Measurements from ENCODE around the gene FOXF2.

FOXF2 gene

DNA sequence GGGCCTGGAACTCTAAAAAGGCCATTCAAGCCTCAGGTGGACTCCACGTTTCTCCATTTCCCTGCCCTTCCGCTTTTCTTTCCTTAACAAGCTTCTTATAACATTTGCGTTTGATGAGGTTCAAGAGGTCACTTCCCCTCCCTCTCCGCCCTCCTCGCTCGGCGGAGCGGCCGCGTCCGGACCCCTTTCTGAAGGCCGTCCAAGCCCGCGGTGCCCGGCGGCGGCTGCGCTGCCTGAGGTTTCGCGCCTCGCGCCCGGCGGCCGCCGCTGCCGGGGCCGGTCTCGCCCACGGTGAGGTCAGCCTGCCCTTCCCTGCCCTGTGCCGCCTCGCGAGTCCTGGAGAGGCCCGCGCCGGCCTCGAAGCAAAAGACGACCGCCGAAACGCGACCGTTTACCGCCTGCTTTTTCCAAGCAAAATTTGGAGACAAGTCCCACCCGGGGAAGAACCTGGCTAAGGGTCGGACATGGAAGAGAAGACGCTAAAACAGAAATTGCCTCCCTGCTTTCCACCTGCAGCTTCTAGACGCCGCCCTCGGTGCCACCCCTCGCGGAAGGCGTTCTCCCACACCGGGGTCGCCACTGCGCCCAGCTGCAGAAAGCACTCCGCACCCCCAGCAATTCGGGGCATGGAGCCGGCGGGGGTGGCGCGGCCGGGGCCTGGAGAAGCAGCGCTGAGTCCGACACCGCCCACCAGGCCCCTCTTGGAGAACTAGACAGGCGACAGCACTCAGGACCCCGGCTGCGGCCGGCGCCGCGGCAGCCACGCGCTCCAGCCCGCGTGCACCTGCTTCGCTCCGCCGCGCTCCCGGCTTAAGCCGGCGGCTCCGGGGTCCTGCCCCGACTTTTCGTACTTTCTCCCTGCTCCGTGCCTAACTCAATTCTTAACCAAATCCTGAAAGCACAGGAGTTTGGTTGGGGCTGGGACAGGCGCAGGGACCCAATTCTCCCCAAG is 11.0 kb upstream of the FOXF2 start:
- no peak for DNase-seq (ENCODE audit: low read depth in 2 of 2)

DNA sequence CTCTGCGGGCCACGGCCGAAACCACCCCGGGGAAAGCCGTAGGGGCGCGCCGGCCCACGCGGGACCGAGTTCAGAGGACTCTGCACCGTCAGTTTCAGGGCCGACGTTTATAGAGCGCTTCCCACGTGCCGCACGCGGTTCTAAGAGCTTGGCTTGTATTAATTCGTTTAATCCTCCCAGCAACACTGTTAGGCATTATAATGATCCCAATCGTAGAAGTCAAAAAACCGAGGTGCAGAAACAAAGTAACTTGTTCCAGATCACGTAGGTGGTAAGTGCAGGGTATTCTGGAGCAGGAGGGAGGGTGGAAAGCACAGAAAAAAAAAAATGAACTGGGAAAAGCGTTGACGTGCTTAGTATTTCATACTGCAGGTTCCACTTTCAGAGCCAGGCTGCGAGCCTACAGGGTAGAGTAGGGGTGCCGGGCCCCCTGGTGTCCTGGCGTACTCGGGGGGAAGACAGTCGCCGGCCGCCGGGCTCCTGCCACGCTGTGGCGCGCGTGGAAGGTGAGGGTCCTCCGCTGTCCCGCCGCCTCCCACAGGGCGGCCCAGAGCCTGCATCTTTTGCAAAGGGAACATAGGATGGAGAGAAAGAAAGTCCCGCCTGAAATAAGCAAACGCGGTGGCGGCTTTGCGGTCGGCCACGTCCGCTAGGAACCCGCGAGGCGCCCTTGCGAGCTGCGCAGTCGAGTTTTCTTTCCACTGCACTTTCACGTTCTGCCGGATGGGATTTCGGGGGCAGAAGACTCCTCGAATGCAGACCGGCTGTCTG is 10.2 kb upstream of the FOXF2 start:
- no peak for DNase-seq (ENCODE audit: low read depth in 2 of 2)

DNA sequence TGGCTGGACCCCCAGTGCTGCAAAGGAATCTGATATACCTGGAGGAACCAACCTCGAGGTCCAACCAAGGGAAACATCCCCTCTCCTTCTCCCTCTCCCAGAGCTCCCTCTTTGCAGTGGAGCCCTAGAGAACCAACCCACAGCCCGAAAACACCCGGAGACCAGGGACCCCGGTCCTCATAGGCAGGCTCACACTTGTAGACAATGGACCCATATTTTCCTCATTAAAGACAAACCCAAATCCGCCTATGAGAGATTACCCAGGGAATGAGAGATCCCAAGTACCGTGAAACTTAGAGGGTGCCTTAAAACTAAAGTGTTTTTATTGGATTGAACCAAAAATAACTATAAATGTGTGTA is 9.6 kb upstream of the FOXF2 start:
- no peak for DNase-seq (ENCODE audit: low read depth in 2 of 2)

DNA sequence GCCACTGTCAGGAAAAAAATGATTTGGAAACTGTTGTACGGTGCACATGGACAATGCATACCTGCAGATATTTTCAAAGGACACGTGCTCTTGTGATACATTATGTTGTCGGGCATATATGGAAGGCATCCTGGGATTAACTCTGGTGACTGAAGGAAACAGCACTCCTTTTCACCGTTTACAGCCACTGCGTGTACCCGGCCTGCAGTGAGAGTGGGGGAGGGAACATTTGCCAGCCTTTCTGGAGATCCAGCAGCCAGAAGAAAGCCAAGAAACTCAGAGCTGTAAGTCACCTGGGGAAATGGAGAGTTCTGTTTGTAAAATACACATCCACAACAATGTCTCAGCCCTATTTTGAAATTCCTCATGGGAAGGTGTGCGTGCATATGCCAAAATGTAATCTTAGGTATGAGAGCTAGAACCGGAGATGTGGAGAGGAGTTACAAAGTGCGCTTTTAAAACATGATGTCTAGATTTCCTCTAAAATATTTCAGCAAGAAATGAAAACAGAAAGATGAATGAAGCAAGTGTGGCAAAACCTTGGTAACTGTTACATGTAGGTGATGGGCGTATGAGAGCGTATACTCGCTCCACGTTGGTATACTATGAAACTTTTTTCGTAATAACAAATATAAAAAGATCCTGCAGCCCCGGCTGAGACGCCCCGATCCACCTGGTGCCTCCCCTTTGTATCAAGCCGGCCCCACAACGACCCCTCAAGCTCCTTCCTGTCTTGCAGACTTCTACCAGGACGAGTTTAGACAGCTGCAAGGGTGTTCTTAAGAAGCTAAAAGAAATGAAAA is 8.6 kb upstream of the FOXF2 start:
- DNase-seq (ENCODE audit: low read depth in 2 of 2), result no peak

DNA sequence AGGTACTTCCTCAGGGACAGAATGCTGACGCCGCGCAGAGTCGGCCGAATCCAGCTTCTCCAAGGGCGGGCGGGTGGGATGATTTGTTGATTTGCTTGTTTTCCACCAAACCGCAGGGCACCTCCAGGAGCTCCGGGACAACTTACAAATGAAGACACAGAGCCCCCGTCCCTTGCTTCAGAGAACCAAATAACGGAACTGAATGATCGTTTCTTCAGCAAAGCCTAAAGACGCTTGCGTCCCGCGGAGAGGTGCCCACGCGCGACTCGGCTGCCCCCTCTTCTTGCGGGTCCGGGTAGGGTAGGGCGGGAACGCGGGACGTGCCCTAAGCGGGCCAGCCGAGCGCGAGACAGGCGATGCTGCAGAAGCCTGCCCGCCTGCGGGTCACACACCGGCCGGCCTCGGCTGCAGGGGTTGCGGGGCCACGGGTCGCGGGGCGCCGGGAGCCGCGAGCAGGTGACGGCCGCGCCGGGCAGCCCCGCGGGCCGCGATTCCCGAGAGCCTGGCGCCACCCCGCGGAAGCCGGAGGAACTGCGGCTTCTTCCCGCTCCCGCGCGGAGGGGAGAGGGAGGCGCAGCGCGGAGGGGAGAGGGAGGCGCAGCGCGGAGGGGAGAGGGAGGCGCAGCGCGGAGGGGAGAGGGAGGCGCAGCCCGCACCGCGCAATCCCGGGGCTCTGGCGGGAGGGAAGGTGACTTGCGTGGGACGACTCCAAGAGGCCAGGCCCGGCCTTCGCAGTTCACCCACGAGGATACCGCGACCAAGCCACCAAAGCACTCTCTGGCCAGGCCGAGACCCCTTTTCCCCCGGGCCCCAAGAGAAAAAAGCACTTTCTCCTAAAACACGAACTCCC is 7.7 kb upstream of the FOXF2 start:
- DNase-seq (ENCODE audit: low read depth in 2 of 2), result no peak

DNA sequence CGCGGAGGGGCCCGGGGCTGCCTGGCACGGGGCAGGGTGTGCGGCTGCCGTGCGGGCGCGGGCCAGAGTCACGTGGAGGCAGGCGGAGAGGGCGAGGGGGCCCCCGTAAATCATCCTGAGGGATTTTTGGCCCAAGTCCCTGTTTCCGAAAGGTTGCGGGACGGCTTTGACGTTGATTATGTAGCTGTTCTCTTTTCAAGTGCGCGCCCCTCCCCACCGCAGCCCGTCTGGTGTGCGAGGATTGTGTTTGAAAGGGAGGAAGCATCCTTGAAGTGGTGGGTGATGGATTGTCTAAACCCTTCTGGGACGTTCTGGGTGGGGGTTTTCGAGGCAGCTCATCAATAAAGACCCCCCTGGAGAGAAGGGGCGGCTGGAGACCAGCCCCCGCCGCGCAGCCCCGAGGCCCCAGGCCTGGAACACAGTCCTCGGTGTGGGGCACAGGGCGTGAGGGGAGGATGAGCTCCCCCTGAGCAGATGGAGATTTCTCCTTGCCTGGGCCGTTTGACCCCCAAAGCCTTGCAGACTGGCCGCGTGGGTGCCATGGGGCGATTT is 7.0 kb upstream of the FOXF2 start:
- no peak for DNase-seq (ENCODE audit: low read depth in 2 of 2)

DNA sequence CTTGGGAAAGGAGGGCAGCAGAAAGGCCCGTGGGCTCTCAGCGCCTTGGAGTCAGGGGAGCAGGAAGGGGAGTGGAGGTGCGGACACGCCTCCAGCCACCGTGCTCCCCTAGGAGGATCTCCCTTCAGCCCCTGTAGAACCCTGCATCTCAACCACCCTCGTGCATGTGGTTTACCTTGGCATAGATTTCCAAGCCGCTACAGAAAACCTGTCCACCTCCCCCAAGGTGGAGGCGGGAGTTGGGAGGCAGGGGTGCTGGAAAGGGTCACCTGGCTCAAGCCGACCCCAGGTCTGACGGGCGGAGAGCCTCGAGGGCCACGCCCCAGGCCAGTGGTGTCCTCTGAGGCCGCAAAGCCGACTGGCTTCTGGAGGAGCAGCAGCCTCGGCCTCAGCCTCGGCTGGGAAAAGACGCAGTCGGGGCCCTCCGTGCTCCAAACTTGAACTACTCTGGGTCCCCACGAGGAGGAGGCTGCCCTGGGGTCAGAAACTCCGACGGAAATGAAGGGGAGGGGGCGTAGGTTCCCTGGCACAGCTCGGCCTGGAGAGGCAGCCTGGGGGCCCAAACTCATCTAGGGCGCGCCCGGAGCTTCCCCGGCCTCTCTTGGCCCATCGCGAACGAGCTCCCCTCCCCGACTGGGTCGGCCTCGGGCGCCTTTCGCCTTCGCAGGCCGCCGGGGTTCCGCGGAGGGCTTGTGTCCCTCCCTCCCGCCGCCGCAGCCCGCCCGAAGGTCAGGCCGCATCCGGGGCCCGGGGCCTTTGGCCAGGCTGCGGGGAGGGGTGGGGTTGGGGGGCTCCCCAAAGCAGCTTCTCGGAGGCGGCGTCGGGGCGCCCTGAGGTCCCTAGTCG is 6.3 kb upstream of the FOXF2 start:
- no peak for DNase-seq (ENCODE audit: low read depth in 2 of 2)

DNA sequence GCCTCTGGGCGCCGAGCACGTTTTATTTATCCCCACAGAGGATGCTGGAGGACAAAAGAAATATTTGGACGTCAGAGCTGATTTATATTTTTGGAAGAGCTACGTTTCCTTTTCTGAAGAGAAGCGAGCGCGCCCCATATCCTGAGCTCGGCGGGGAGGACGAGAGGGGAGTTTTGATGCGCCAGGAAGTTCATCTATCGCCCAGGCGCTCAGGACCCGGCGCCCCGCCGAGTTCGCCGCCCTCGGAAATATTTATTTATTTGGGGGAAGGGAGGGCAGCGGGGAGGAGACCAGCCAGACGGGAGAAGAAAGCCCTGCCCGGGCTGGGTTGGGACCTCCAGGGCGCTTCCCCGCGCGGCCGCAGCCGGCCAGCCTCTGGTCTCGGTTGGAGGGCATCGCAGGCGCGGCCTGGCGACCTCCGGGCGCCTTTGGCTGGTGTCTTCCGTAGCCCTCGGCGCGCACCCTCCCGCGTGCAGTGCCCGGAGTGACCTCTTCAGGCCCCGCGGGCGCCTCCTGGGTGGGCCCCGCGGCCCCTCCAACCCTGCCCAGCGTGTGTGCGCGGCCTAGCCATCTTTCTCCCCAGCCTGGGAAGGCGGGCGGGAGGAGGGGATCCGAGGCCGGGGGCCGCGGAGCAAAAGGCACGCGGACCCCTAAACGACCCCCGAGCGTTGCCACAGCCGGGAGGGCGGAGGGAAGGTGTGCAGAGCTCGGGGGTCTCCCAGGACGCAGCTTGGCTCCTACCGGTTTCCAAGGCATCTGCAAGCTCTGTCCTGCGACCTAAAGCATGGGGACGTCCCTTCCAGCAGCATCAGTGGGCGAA is 5.4 kb upstream of the FOXF2 start:
- no peak for DNase-seq (ENCODE audit: low read depth in 2 of 2)

DNA sequence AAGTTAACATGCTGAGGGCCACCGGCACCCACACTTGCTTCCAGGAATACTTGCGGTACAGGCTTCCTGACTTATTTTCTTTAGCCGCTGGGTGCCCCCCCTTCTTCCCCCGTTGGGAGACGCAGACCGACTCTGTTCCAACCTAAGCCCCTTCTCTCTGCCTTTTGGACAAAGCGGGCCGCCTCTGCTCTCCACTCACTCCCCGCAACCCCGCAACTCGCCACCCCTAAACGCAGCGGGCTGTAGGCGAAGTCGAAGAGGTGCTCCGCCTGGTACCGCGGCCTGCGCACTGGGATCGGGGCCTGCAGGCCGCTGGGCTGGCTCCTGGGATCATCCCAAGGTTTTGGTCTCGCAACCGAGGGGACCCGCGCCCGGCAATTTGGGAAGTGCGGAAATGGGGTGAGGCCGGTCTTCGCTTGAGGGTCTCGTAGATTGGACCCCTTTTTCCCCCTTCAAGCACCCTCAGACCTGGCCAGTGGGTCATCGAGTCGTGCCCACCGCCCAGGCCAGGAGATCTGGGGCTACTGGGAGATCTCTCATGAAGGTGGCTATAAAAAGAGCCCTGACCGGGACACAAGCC is 4.7 kb upstream of the FOXF2 start:
- no peak for DNase-seq (ENCODE audit: low read depth in 2 of 2)

DNA sequence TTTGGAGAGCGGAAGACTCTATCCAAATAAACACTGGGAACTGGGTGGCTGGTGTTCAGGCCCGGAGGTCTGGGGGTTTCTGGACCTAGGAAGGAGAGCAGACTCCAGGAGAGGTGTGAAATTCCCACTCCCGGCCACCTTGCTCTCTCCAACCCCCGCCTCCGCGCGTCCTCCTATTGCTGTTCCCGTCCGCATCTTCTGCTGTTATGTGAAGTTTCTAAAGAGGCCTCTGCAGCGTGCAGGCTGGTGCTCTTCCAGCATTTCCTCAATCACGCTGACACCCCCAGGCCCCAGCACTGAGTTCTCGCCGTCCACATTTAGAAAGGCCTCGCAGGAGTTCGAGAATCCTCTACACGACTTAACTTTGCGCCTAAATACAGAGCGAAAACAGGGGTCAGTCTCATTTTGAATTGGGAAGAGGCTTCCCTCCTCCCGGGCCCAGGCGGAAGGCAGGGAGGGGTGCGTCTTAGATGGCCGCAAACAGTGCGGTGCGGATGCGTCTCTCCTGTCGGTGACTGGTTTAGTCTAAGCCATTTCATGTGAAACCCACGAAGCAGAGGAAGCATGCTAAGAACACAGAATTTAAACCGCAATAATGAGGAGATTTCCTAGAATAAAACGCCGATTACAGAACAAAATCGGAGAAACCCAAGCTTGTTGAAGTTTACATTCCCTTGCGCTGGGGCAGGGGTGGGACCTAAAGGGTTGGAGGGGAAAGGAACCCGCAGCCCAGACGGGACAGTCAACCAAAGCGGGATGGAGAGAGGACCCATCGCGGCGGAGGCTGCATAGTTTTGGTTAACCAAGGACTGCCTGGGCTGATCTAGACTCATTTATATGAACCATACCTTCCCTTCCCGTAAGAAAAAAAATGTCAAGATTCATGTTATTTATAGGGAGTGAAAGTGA is 4.0 kb upstream of the FOXF2 start:
- no peak for DNase-seq (ENCODE audit: low read depth in 2 of 2)

DNA sequence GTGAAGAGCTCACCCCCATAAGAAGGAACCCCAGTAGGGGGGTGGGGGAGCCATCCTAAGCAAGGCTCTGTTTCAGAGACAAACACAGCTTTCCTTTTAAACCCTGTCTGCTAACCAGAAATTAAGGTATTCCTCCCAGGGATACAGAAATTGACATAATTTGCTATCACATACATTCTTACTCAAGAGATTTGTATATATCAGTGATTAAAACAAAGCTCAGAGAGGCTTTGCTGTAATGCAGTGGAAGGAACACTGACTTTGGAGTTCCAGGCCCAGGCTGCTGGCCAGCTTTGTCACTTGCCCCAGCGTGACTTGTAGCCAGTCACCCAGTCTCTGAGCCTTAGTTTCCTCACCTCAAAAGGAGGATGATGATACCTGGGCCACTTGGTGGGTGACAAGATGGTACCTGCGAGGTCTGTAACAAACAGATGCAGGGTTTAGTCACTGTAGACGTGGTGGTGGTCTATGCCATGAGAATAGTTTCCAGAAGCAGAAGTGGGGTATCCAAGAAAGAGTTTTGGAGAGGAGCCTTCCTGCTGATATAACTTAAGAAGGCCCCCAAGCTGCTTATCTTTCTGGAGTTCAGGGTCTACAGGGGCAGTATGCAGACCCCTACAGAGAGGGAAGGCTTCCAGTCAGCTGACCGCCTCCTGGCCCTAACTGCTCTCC is 3.2 kb upstream of the FOXF2 start:
- no peak for DNase-seq (ENCODE audit: low read depth in 2 of 2)

DNA sequence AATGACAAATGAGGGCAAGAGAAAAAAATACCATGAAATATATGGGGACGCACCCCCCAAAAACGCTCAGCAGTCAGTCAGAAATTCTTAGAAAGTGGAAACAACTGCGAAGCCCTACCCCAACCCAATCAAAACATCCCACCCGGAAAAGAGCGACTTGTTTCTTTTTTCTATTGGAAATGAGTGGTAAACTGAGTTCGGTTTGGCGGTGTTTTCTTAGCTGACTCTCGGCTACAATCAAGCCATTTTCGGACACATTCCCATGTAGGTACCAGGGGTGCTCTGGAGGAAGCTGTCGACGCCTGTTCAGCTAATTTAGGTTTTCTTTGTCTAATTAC is 1.9 kb upstream of the FOXF2 start:
- DNase-seq (ENCODE audit: low read depth in 2 of 2), result no peak

DNA sequence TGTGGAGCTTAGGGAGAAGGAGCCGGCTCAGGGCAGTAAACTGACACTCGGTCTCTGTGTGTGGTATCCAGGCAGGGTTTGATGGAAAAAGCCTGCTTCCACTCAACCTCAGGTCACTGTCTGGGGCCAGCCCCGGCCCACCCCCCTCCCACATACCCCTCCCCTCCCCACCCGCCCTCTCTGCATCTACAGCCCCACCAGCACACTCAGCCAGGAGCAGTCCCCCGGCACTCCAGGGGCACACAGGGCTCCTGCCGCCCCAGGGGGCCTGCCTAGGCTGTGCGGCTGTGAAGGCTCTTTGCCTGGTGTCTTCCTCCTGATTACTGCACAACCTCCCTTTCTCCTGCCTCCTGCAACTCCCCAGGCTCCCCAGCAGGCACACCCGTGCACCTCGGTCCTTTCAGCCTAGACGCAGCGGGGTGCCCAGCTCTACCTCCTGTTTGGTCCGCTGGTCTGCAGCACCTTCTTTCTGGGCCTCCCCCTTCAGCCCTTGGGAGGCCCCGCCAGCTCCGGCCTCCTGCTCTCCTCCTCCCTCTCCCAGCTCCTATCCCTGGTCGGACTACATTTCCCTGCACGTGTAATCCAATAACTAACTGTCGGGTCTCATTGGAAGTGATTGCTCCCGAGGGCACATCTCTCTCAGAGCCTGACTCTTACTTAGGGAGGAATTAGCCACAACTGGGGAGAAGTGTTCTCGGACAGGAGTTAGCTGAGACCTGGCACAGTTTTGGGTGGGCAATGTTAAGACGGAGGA is 1.3 kb upstream of the FOXF2 start:
- DNase-seq (ENCODE audit: low read depth in 2 of 2), result no peak

DNA sequence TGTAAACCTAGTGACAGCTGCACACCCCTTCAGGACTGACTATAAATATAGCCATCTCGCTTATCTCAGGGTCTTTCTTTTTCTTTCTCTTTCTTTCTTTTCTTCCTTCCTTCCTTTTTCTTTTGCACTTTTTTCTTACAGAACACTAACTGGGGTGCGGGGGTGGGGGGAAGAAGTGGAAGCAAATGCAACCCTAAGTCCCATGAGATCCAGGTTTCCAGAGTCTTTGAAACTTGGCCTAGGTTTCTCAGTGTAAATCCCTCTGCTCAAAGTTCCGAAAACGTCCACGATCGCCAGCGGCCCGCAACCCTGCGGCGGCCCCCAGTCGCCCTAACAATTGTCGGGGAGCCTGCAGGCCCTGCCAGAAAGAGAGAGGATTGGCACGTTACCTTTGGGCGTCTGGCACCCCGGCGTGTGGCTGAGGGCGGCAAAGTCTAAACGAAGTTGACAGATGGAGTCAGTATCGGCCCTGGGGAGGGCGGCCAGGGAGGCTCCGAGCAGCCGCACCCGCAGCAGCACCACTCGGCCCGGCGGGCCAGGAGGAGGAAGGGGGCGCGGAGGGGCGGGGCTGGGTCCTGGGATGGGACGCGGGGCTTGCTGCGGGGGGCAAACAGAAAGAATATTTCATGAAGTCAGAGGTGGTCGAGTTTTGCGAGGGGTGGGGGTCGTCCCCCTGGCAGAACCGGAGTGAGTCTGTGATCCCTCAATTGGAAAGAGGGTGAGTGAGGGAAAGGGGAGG is 577 bp upstream of the FOXF2 start:
- no peak for DNase-seq (ENCODE audit: low read depth in 2 of 2)

DNA sequence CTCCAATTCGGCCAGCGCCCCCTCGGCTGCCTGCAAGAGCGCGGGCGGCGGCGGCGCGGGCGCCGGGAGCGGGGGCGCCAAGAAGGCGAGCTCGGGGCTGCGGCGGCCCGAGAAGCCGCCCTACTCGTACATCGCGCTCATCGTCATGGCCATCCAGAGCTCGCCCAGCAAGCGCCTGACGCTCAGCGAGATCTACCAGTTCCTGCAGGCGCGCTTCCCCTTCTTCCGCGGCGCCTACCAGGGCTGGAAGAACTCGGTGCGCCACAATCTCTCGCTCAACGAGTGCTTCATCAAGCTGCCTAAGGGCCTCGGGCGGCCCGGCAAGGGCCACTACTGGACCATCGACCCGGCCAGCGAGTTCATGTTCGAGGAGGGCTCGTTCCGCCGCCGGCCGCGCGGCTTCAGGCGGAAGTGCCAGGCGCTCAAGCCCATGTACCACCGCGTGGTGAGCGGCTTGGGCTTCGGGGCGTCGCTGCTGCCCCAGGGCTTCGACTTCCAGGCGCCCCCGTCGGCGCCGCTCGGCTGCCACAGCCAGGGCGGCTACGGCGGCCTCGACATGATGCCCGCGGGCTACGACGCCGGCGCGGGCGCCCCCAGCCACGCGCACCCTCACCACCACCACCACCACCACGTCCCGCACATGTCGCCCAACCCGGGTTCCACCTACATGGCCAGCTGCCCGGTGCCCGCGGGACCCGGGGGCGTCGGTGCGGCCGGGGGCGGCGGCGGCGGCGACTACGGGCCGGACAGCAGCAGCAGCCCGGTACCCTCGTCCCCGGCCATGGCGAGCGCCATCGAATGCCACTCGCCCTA is 963 bp downstream of the FOXF2 start:
- DNase-seq (ENCODE audit: low read depth in 2 of 2), result no peak
